Activated CD4-positive, alpha-beta T cell treated with anti-CD3 and anti-CD28 coated beads, Interleukin-2, amount 10 ng/mL, durations not matched to agents 7 days and 5 days (primary cell): ENCODE results near the gene TAC3. TPM values are rescaled to one million over a fixed set of nuclear protein-coding genes. Genes with fewer than 3 reads are reported as not detected.
"Not testable (repeated sequence)": the region's sequence is repeated elsewhere in the genome, so short reads cannot be mapped to it uniquely, and the experiment has no call there.

Experiments
- CTCF ChIA-PET: fragments of 350-600 bp; sonication (Branson Sonifier 250); formaldehyde crosslinking; loops from one replicate; lab custom pipeline; 2021; ENCODE audit warnings: antibody characterized with exemption; lab: Charles Lee
- POLR2A ChIA-PET: fragments of 350-600 bp; sonication (Branson Sonifier 250); formaldehyde crosslinking; loops from one replicate; lab custom pipeline; 2021; ENCODE audit warnings: antibody characterized with exemption; lab: Charles Lee
- DNase-seq: peaks from one replicate; pipeline ENCODE4 v3.0.0-alpha.2; 2020
- H3K27ac Mint-ChIP-seq: one replicate; pipeline ENCODE4 v1.8.0; 2021; ENCODE audit warnings: mild to moderate bottlenecking, moderate library complexity, mixed read lengths
- H3K27me3 Mint-ChIP-seq: one replicate; pipeline ENCODE4 v1.8.0; 2021; ENCODE audit warnings: mixed read lengths
- H3K36me3 Mint-ChIP-seq: one replicate; pipeline ENCODE4 v1.8.0; 2021; ENCODE audit warnings: low read depth, mixed read lengths
- H3K4me1 Mint-ChIP-seq: one replicate; pipeline ENCODE4 v1.8.0; 2021; ENCODE audit warnings: mixed read lengths
- H3K4me3 Mint-ChIP-seq: one replicate; pipeline ENCODE4 v1.8.0; 2021; ENCODE audit warnings: mild to moderate bottlenecking, moderate library complexity, mixed read lengths
- H3K9me3 Mint-ChIP-seq: one replicate; pipeline ENCODE4 v1.8.0; 2021; ENCODE audit warnings: mixed read lengths
- total RNA-seq, 2 experiments: library from RNA; stranded (reverse); gene quantifications; one replicate each; pipeline ENCODE4 v1.2.3, GENCODE V29; 2021

Gene TAC3
- total RNA-seq, 2 experiments from 2014 or later, result 0.25 TPM; not detected in 1

DNA sequence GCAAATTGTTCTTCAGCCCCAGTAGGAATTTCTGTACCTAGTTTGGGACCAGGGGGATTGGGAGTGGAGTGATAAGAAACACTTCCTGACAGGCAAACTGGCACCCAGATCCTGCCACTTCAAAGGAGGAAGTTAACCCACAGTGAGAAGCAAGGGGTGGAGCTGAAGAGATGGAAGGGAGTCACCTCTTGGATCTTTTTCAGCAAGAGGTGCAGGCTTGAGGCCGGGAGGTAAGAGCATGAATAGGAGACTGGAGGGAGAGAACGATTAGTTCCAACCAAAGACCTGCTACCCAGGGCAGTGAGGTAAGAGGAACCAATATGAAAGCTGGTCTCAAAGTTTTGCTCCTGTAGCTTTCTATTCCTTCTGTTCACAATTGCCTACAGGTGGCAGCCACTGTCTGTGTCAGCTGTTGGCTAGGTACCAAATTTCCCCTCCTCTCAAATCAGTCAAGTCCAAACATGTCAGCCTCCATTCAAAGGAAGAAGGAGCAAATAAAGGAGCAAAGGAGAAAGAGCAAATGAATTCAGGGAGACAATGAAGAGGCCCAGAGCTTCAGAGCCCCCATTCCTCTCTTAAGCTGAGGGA is 14.9 kb upstream of the TAC3 start:
- POLR2A ChIA-PET, result interaction anchor here (0.6 kb wide), 1 partner anchor 268 kb away, joined by 4 read pairs; the partner anchor contains the start of gene HSD17B6
- no peaks in the 10 kb centered on the region for H3K9me3 Mint-ChIP-seq
- H3K27ac Mint-ChIP-seq, result peak overlapping the region; percentile 28
- no peaks in the 10 kb centered on the region for H3K36me3 Mint-ChIP-seq
- H3K4me1 Mint-ChIP-seq, result peaks cover 47% of the 10 kb centered on the region
- no peaks in the 10 kb centered on the region for H3K27me3 Mint-ChIP-seq
- no peak overlapping the region for H3K4me3 Mint-ChIP-seq
- DNase-seq, result peak; percentile 39
- CTCF ChIA-PET, result interaction anchor here (0.5 to 5.4 kb wide), 19 partner anchors 9 to 418 kb away, joined by 3 to 31 read pairs (median 5); partner anchors contain the start of genes MYO1A, NEMP1, STAT6 and TAC3

DNA sequence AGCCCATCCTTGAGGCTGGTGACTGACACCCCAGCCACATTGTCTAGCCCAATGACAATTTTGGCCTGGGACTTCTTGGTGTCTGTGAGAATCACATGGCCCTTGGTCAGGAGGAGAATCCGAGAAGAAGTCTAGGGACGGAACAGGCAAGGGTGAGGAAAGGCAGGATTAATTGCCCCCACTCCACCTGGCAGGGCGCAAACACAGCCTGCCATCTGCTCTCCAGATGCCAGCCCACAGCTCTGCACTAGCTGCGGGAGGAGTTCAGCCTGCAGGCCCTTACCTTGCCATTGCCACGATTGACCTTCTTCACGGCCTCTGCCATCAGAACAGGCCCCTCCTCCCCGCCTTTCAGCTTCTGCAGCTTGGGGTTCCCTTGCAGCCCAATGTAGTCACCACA is 13.1 kb upstream of the TAC3 start:
- Mint-ChIP-seq H3K4me1 (peaks cover 47% of the 10 kb centered on the region), H3K27ac (no peak overlapping the region), H3K9me3 (no peaks in the 10 kb centered on the region), H3K27me3 (no peaks in the 10 kb centered on the region), H3K4me3 (no peak overlapping the region), H3K36me3 (no peaks in the 10 kb centered on the region)
- ChIA-PET POLR2A (no interaction called here), CTCF (interaction anchor here (0.8 to 1.6 kb wide), 2 partner anchors 12 to 18 kb away, joined by 3 read pairs; no protein-coding TSS in a partner anchor)
- DNase-seq, result no peak

DNA sequence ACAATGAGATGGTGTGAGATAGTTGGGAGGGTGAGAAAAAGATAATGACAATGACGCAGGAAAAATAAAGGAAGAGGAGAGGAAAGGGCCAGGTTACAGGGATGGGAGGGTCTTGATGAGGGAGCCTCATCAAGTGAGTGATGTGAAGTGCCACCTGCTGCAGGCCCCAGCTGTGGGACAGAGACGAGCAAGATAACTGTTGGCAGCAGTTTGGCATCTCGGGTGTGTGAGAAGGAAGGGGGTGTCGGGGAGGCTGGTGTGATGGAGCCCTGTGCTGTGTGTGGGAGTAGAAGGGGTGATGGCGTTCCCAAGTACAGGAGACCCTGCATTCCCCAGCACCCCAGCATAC is 11.4 kb upstream of the TAC3 start:
- POLR2A ChIA-PET, result no interaction called here
- H3K4me3 Mint-ChIP-seq, result no peak overlapping the region

DNA sequence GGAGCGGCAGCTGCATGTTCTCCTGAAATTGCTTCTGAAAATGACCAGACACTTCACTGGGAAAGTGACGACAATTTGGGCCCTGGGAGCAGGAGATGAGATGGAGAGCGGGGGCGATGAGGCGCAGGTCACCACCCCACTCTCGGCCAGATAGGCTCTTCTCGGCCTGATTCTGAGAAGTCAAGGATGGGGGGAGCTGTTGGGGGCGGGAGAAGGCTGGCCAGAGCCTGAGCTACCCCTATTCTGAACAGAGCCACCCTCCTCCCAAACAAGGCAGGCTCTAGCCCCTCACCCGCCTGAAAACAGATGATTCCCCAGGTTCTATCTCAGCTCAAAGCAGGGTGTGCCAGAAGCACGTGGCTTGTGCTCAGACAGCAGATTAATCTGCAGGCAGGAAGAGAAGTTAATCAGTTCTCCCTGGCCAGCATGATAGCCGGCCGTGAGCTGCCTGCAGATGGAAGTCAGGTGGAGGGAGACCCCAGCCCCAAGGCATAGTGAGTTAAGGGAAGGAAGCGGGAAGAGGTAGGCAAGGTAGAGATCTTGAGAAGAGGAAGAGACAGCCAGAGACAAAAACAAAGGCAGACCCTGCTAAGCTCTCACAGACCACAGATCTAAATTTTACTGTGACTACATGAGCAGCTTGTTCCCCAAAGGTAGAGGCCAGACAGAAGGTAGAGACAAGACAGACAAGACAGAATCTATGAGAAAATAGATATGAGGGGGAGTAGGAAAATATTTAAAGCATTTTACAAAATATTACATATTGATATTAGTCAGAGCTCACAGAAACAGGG is 10.9 kb upstream of the TAC3 start:
- no peak for DNase-seq
- ChIA-PET POLR2A (no interaction called here), CTCF (interaction anchor here (1.0 to 2.5 kb wide), 9 partner anchors 9 to 84 kb away, joined by 4 to 10 read pairs (median 5); partner anchors contain the start of gene STAT6)
- Mint-ChIP-seq H3K4me1 (peaks cover 45% of the 10 kb centered on the region), H3K36me3 (no peaks in the 10 kb centered on the region), H3K4me3 (no peak overlapping the region), H3K27me3 (no peaks in the 10 kb centered on the region), H3K27ac (peak overlapping the region; percentile 87), H3K9me3 (no peaks in the 10 kb centered on the region)

More for the DNA sequence above, 11.4 kb upstream of the TAC3 start:
- no peaks in the 10 kb centered on the region for H3K9me3 Mint-ChIP-seq
- H3K27ac Mint-ChIP-seq, result peak overlapping the region; percentile 87
- no peaks in the 10 kb centered on the region for H3K27me3 Mint-ChIP-seq
- H3K4me1 Mint-ChIP-seq, result peaks cover 45% of the 10 kb centered on the region
- no peaks in the 10 kb centered on the region for H3K36me3 Mint-ChIP-seq
- CTCF ChIA-PET, result interaction anchor here (1.0 to 2.5 kb wide), 9 partner anchors 9 to 84 kb away, joined by 3 to 10 read pairs (median 5); partner anchors contain the start of gene STAT6
- DNase-seq, result no peak

DNA sequence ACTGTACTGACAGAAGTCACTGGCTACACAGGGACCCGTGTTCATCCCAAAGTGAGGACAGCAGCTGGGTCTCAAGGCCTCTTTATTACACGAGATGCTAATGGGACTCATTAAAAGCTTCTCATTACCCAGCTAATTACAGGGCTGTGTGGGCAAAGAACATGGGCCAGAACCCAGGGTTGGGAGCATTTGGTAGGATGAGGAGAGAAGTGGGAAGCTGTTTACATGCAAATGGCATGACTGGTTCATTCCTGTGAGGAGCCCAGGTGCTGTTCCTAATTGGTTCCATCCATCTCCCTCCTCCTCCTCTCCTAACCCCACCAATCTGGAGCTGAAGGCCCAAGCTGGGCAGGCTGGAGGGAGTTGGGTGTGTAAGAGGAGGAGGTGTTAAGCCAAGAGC is 8.9 kb upstream of the TAC3 start:
- CTCF ChIA-PET, result interaction anchor here (0.9 to 2.4 kb wide), 5 partner anchors 9 to 35 kb away, joined by 3 to 6 read pairs (median 4); partner anchors contain the start of gene TAC3
- POLR2A ChIA-PET, result no interaction called here
- no peak for DNase-seq
- Mint-ChIP-seq H3K4me1 (peaks cover 33% of the 10 kb centered on the region), H3K27ac (no peak overlapping the region), H3K27me3 (no peaks in the 10 kb centered on the region), H3K36me3 (no peaks in the 10 kb centered on the region), H3K9me3 (no peaks in the 10 kb centered on the region), H3K4me3 (no peak overlapping the region)

DNA sequence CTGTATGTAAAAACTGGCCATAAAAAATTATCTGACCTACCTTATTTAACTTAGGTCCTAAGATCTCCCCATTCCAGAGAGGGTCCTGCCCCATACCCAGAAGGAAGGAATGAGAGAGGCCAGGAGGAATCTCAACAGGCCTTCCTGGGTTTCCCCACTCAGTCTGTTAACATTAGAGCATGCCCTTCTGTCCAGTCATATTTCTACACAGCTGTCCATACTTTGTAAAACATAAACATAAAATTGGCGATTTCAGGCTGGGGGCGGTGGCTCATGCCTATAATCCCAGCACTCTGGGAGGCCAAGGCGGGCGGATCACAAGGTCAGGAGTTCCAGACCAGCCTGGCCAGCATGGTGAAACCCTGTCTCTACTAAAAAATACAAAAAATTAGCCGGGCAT is 6.0 kb upstream of the TAC3 start:
- Mint-ChIP-seq H3K27ac (peak overlapping the region; percentile 25), H3K4me1 (peaks cover 27% of the 10 kb centered on the region)
- H3K27me3 Mint-ChIP-seq, H3K36me3 Mint-ChIP-seq, H3K9me3 Mint-ChIP-seq, H3K4me3 Mint-ChIP-seq, DNase-seq, POLR2A ChIA-PET: not testable (repeated sequence)
- CTCF ChIA-PET, result interaction anchor here (1.0 to 1.4 kb wide), 5 partner anchors 16 to 217 kb away, joined by 3 read pairs; no protein-coding TSS in a partner anchor

DNA sequence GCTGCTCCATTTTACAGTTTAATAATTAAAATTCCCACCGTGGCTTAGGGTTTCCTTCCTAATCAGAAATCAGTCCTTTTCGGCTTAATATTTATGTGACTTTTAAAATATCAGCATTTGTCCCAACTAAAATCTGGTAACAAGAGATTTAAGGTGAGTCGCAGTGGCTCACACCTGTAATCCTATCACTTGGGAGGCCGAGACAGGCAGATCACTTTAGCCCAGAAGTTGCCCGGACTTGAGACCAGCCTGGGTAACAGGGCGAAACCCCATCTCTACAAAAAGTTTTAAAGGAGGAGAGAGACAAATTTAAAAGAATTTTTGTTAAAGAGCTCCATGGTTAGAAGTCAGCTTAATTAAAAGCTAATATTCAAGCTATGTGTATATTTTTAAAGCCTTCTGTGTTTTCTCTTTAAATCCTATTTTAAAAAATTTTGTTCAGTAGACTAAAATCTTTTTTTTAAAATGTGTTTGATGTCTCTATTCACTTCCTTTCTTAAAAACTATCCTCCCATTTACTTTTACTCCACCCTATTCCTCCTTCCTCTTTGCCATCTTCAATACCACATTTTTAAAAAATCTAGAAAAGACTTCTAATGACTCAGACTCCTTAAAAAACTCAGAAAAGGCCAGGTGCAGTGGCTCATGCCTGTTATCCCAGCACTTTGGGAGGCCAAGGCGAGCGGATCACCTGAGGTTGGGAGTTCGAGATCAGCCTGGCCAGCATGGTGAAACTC is 3.8 kb upstream of the TAC3 start:
- no peak for DNase-seq
- Mint-ChIP-seq H3K4me1 (peaks cover 16% of the 10 kb centered on the region), H3K36me3 (no peaks in the 10 kb centered on the region), H3K4me3 (no peak overlapping the region), H3K27me3 (peaks cover 6% of the 10 kb centered on the region), H3K27ac (peak overlapping the region; percentile 77), H3K9me3 (no peaks in the 10 kb centered on the region)
- POLR2A ChIA-PET, result no interaction called here
- CTCF ChIA-PET, result interaction anchor here (1.5 to 1.9 kb wide), 5 partner anchors 11 to 92 kb away, joined by 4 to 7 read pairs (median 5); partner anchors contain the start of gene STAT6

DNA sequence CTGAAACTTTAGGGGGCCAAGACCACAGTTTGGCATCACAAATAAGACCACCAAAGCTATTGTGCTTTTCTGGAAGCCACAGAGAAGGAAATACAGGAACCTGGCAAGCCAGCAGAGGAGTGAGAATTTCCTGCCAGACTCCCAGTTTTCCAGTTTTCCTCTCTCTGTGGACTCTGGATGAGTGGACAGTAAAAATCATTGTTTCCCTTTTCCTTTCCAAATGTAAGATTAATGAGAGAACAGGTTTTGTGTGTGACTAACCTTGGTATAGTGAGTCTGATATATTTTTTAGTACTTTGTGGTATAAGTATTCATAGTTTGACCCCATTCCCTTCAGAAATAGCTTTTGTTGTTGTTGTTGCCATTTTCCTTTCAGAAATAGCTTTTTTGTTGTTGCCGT is 2.6 kb upstream of the TAC3 start:
- ChIA-PET CTCF (interaction anchor here (0.6 to 1.9 kb wide), 5 partner anchors 11 to 432 kb away, joined by 3 to 7 read pairs (median 4); partner anchors contain the start of gene STAT6), POLR2A (no interaction called here)
- H3K27me3 Mint-ChIP-seq, result peaks cover 14% of the 10 kb centered on the region
- H3K9me3 Mint-ChIP-seq, result no peaks in the 10 kb centered on the region
- no peak overlapping the region for H3K4me3 Mint-ChIP-seq
- H3K36me3 Mint-ChIP-seq, result no peaks in the 10 kb centered on the region
- peaks cover 16% of the 10 kb centered on the region for H3K4me1 Mint-ChIP-seq
- DNase-seq, result no peak
- H3K27ac Mint-ChIP-seq, result no peak overlapping the region

DNA sequence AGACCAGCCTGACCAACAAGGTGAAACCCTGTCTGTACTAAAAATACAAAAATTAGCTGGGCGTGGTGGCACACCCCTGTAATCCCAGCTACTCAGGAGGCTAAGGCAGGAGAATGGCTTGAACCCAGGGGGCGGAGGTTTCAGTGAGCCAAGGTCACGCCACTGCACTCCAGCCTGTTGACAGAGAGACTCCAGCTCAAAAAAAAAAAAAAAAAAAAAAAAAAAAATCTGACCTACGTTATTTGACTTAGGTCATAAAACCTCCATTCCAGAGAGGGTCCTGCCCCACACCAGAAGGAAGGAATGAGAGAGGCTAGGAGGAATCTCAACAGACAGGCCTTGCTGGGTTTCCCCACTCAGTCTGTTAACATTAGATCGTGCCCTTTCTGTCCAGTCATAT is 2.0 kb upstream of the TAC3 start:
- DNase-seq, H3K9me3 Mint-ChIP-seq, H3K36me3 Mint-ChIP-seq, H3K27ac Mint-ChIP-seq, H3K4me3 Mint-ChIP-seq, POLR2A ChIA-PET: not testable (repeated sequence)
- CTCF ChIA-PET, result interaction anchor here (0.6 to 1.9 kb wide), 5 partner anchors 10 to 432 kb away, joined by 3 to 7 read pairs (median 4); partner anchors contain the start of gene STAT6
- H3K4me1 Mint-ChIP-seq, result peaks cover 16% of the 10 kb centered on the region
- peaks cover 17% of the 10 kb centered on the region for H3K27me3 Mint-ChIP-seq

DNA sequence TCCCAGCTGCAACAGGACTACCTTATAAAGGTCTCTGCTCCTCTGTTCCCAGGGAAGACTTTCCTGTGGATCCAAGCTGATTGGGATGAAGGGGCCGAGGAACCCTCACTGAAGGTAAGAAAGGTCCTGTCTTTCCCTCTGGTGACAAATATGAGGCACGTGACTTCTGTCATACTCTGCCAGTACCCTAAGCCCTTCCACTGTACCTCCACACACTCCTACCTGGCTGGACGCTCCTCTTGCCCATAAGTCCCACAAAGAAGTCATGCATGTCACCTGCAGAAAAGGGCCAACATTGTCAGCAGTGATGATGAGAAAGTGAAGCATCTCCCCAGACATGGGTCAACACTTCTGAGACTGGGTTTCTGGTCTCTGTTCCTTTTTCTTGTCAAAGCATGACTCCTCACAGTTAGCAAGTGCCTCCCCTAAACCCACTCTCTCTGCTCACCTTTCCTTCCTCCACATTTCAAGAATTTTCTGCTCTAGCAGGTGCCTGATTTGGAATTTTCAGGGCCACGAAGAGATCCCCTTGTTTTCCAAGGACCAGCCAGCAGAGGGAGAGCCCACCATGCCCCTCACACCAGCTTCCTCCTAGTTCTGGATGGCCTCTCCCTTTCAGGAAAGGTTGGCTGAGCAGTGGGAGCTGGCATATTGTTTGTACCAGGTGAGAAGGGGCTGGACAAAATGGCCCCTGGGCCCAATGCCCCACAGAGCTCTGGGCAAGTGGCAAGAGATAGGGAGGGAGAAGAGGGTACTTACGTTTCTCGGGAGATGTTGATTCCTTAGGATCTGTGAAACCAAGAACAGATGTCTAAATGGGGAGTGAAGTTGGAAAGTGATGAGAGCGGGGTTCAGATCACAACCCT is 3.5 kb downstream of the TAC3 start:
- no peaks in the 10 kb centered on the region for H3K9me3 Mint-ChIP-seq
- no peaks in the 10 kb centered on the region for H3K36me3 Mint-ChIP-seq
- H3K27me3 Mint-ChIP-seq, result peaks cover 17% of the 10 kb centered on the region
- ChIA-PET POLR2A (no interaction called here), CTCF (interaction anchor here (0.6 to 1.7 kb wide), 5 partner anchors 9 to 256 kb away, joined by 3 to 4 read pairs (median 3); no protein-coding TSS in a partner anchor)
- DNase-seq, result no peak
- H3K27ac Mint-ChIP-seq, result peak overlapping the region; percentile 25
- peaks cover 41% of the 10 kb centered on the region for H3K4me1 Mint-ChIP-seq
- H3K4me3 Mint-ChIP-seq, result no peak overlapping the region
